ENCODE measurements around the gene ATP8B4.
"Not testable (repeated sequence)": the region's sequence is repeated elsewhere in the genome, so short reads cannot be mapped to it uniquely, and the experiment has no call there.

Gene ATP8B4

GRCh38 chr15:50109076-50109987 is 9.7 kb downstream of the ATP8B4 start:
- Histone ChIP-seq H3K36me3 (ENCODE audit: control insufficient read depth, insufficient read depth, low read length) (no peaks in the 10 kb centered on the region), H3K4me1 (ENCODE audit: control insufficient read depth, insufficient read depth, low read length) (no peaks in the 10 kb centered on the region), H3K4me3 (ENCODE audit: insufficient read depth, low read depth, low read length) (no peak overlapping the region), H3K27ac (ENCODE audit: insufficient read depth, low read depth, low read length, poor library complexity, severe bottlenecking) (no peak overlapping the region), H3K9me3 (ENCODE audit: control insufficient read depth, low read length) (no peaks in the 10 kb centered on the region), H3K27me3 (ENCODE audit: control insufficient read depth, insufficient read depth, low read length, poor library complexity, severe bottlenecking) (no peaks in the 10 kb centered on the region)
- 91 to 100% methylated on average over 3 of the region's 3 CpGs for WGBS, 2 experiments

DNA sequence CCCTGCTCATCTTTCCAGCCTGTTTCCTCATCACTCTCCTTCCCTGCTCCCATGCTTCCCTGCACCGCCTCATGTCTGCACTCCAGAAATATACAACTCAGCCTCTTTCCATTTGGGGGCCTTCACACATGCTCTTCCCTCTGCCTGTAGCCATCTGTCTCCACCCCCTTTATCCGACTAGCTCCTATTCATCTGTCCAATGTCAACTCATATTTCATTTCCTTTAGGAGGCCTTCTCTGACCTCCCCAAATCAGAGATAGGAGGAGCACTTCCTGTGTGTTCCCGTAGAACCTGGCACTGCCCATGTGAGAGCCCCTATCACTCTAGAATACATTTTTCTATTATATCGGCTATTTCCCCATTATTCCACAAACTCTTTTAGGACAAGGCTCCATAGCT is 10.6 kb downstream of the ATP8B4 start:
- H3K27me3 ChIP-seq (ENCODE audit: control insufficient read depth, insufficient read depth, low read length, poor library complexity, severe bottlenecking), result no peaks in the 10 kb centered on the region
- H3K4me1 ChIP-seq (ENCODE audit: control insufficient read depth, insufficient read depth, low read length), result no peaks in the 10 kb centered on the region
- 93 to 95% methylated on average over 4 of the region's 4 CpGs for WGBS, 2 experiments
- H3K9me3 ChIP-seq (ENCODE audit: control insufficient read depth, low read length), result no peaks in the 10 kb centered on the region
- no peak overlapping the region for H3K4me3 ChIP-seq (ENCODE audit: insufficient read depth, low read depth, low read length)
- H3K27ac ChIP-seq (ENCODE audit: insufficient read depth, low read depth, low read length, poor library complexity, severe bottlenecking), result no peak overlapping the region
- H3K36me3 ChIP-seq (ENCODE audit: control insufficient read depth, insufficient read depth, low read length), result no peaks in the 10 kb centered on the region

DNA sequence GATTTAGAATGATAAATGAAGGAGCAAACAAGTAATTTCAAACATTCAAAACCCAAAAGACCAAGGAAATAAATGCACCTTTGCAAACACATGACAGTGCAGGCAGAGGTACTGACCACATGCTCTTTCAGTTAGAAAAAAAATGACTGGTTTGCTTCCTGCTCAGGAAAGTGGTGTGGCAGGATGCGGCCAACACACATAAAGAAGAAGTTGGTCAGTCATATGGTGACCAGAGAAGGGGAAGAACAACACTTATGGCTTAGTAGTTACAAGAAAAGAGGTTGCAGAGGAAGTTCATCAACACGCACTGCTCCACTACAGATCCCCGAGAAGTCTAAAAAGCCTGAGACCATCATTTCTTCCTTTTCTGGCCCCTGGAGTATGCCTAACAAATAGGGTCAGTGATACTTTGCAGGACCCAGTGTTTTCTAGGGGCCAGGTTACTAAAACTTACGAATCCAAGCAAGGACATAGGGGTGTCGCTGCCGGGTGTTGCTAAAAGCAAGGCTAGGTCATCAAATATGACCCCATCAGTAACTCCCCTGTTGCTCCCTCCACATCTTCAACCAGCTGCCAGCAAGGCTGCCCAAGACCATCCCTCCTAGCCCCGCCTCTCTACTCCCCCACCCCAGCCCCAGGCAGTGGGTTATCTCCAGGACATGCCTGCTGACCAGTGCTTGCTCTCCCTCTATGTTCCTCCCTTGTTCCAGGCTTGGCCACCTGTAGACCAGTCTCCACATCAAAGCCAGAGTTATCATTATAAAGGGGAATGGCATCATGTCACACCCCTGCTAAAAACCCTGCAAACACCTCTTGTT is 11.2 kb downstream of the ATP8B4 start:
- H3K36me3 ChIP-seq (ENCODE audit: control insufficient read depth, insufficient read depth, low read length), result no peaks in the 10 kb centered on the region
- H3K27ac ChIP-seq (ENCODE audit: insufficient read depth, low read depth, low read length, poor library complexity, severe bottlenecking), result no peak overlapping the region
- no peak overlapping the region for H3K4me3 ChIP-seq (ENCODE audit: insufficient read depth, low read depth, low read length)
- WGBS, 2 experiments, result 91 to 92% methylated on average over 7 of the region's 7 CpGs
- no peaks in the 10 kb centered on the region for H3K9me3 ChIP-seq (ENCODE audit: control insufficient read depth, low read length)
- no peaks in the 10 kb centered on the region for H3K4me1 ChIP-seq (ENCODE audit: control insufficient read depth, insufficient read depth, low read length)
- H3K27me3 ChIP-seq (ENCODE audit: control insufficient read depth, insufficient read depth, low read length, poor library complexity, severe bottlenecking), result no peaks in the 10 kb centered on the region

DNA sequence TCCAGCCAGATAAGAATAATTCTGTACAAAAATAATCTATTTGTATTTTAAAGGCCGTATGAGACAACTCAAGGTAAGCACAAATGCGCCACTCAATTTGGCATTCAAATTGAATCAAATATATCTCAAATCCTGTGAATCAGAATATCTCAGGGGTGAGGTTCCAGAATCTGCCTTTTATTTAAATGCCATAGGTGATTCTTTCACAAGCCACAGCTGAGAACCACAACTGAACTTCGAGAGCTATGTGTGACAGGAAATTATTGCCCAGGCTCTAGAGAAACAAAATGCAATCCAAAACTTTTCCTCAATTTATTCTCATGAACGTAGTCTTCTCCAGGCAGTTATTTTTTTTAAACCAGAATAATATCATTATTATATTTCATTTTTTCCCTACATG is 11.9 kb downstream of the ATP8B4 start:
- Histone ChIP-seq H3K36me3 (ENCODE audit: control insufficient read depth, insufficient read depth, low read length) (no peaks in the 10 kb centered on the region), H3K27ac (ENCODE audit: insufficient read depth, low read depth, low read length, poor library complexity, severe bottlenecking) (no peak overlapping the region), H3K9me3 (ENCODE audit: control insufficient read depth, low read length) (no peaks in the 10 kb centered on the region), H3K4me3 (ENCODE audit: insufficient read depth, low read depth, low read length) (no peak overlapping the region), H3K27me3 (ENCODE audit: control insufficient read depth, insufficient read depth, low read length, poor library complexity, severe bottlenecking) (no peaks in the 10 kb centered on the region), H3K4me1 (ENCODE audit: control insufficient read depth, insufficient read depth, low read length) (no peaks in the 10 kb centered on the region)
- 91 to 92% methylated on average over 4 of the region's 4 CpGs for WGBS, 2 experiments

DNA sequence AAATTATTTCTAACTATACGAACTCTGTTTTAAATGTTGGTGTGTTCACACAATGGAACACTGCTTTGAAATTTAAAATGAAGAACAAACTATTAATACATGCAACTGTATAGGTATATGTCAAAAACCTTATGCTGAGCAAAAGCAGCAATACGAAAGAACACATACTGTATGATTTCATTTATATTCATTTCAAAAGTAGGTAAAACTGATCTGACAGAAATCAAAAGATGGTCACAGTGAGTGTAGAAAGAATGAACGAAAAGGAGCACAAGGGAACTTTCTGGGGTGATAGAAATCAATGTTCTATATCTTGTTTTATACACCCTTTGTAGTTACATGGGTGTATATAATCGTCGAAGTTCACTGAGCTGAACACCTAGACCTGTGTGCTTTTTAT is 12.6 kb downstream of the ATP8B4 start:
- no peaks in the 10 kb centered on the region for H3K4me1 ChIP-seq (ENCODE audit: control insufficient read depth, insufficient read depth, low read length)
- 80 to 100% methylated on average over 1 to 2 of the region's 5 CpGs for WGBS, 2 experiments

DNA sequence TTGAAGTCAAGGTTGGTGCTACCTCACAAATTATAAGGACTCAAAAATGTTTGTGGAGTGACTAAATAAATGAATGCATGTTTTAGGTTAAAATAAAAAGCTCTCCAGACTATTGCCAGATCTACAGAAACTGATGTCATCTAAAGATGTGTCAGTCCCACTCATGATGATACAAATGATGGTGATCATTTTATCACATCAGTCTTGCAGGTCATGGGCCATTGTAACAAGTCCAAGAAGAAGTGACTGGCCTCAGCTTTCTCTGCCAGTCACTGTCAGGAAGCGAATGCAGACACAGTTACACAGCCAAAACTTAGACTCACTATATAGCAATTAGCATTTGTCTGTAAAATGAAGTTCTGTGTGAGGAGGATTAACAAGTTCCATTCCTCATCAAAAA is 18.5 kb downstream of the ATP8B4 start:
- no peak overlapping the region for H3K27ac ChIP-seq (ENCODE audit: insufficient read depth, low read depth, low read length, poor library complexity, severe bottlenecking)
- no peak overlapping the region for H3K4me3 ChIP-seq (ENCODE audit: insufficient read depth, low read depth, low read length)
- no peaks in the 10 kb centered on the region for H3K9me3 ChIP-seq (ENCODE audit: control insufficient read depth, low read length)
- WGBS, 2 experiments, result 90 to 100% methylated on average over 1 of the region's 1 CpG
- H3K36me3 ChIP-seq (ENCODE audit: control insufficient read depth, insufficient read depth, low read length), result no peaks in the 10 kb centered on the region
- no peaks in the 10 kb centered on the region for H3K4me1 ChIP-seq (ENCODE audit: control insufficient read depth, insufficient read depth, low read length)
- no peaks in the 10 kb centered on the region for H3K27me3 ChIP-seq (ENCODE audit: control insufficient read depth, insufficient read depth, low read length, poor library complexity, severe bottlenecking)

More for the DNA sequence above, 12.6 kb downstream of the ATP8B4 start:
- Histone ChIP-seq H3K27me3 (ENCODE audit: control insufficient read depth, insufficient read depth, low read length, poor library complexity, severe bottlenecking) (no peaks in the 10 kb centered on the region), H3K36me3 (ENCODE audit: control insufficient read depth, insufficient read depth, low read length) (no peaks in the 10 kb centered on the region), H3K4me3 (ENCODE audit: insufficient read depth, low read depth, low read length) (no peak overlapping the region), H3K27ac (ENCODE audit: insufficient read depth, low read depth, low read length, poor library complexity, severe bottlenecking) (no peak overlapping the region), H3K9me3 (ENCODE audit: control insufficient read depth, low read length) (no peaks in the 10 kb centered on the region)

- Histone ChIP-seq H3K27me3 (ENCODE audit: control insufficient read depth, insufficient read depth, low read length, poor library complexity, severe bottlenecking) (no peaks in the 10 kb centered on the region), H3K27ac (ENCODE audit: insufficient read depth, low read depth, low read length, poor library complexity, severe bottlenecking) (no peak overlapping the region), H3K36me3 (ENCODE audit: control insufficient read depth, insufficient read depth, low read length) (no peaks in the 10 kb centered on the region), H3K4me1 (ENCODE audit: control insufficient read depth, insufficient read depth, low read length) (no peaks in the 10 kb centered on the region), H3K4me3 (ENCODE audit: insufficient read depth, low read depth, low read length) (no peak overlapping the region), H3K9me3 (ENCODE audit: control insufficient read depth, low read length) (no peaks in the 10 kb centered on the region)
Measured at GRCh38 chr15:50098545-50098944, 20.5 kb downstream of the ATP8B4 start.

DNA sequence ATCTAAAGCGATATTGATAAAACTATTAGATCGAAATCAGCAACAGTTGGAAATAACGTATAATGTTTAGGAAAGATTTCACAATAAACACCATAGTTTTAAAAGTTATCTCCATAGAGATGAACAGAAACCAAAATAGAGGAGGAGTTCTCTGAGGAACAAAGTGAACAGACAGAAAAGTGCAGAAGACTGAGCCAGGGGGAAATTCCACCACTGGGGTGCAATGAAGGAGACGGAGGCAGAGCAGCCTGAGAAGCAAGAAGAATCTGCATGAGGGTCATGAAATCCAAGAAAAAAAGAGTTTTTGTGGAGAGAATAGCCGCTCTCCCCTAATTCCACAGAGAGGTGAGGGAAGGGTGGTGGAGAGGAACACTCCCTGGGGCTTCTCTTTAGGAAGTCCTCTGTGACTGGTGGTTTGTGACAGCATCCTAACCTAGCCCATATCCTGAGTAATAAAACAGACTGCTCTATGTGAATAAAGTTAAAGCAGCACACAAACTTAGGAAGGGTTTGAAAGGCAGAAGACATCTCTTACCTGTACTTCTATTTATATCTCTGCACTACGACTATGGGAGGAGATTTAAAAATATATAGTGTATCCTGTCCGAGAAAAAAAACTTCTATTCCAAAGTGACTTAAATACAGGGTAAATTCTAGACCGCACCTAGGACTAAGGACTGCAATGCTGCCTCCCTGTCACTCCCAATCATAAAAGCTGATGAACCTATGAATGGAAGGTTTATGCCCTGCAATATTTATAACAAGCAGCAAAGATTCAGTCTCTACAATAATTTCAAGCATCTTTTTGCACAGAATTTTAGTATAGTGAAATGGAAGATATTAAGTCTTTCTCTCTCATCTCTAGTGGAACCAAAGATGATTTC is 22.9 kb downstream of the ATP8B4 start:
- 72 to 87% methylated on average over 4 to 7 of the region's 8 CpGs for WGBS, 2 experiments
- Histone ChIP-seq H3K36me3 (ENCODE audit: control insufficient read depth, insufficient read depth, low read length) (no peaks in the 10 kb centered on the region), H3K4me3 (ENCODE audit: insufficient read depth, low read depth, low read length) (no peak overlapping the region), H3K27me3 (ENCODE audit: control insufficient read depth, insufficient read depth, low read length, poor library complexity, severe bottlenecking) (no peaks in the 10 kb centered on the region), H3K9me3 (ENCODE audit: control insufficient read depth, low read length) (no peaks in the 10 kb centered on the region), H3K4me1 (ENCODE audit: control insufficient read depth, insufficient read depth, low read length) (no peaks in the 10 kb centered on the region), H3K27ac (ENCODE audit: insufficient read depth, low read depth, low read length, poor library complexity, severe bottlenecking) (no peak overlapping the region)

DNA sequence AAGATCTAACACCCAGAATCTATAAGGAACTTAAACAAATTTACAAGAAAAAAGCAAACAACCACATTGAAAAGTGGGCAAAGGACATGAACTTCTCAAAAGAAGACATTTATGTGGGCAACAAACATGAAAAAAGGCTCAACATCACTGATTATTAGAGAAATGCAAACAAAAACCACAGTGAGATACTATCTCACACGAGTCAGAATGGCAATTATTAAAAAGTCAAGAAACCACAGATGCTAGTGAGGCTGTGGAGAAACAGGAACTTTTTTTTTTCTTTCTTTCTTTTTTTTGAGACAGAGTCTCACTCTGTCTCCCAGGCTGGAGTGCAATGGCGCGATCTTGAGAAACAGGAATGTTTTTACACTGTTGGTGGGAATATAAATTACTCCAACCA is 29.6 kb downstream of the ATP8B4 start:
- WGBS, 2 experiments, result 90 to 100% methylated on average over 2 to 3 of the region's 3 CpGs
- not testable (repeated sequence) for H3K4me3 ChIP-seq (ENCODE audit: insufficient read depth, low read depth, low read length)

More for the DNA sequence above, 29.6 kb downstream of the ATP8B4 start:
- not testable (repeated sequence) for H3K9me3 ChIP-seq (ENCODE audit: control insufficient read depth, low read length); H3K27ac ChIP-seq (ENCODE audit: insufficient read depth, low read depth, low read length, poor library complexity, severe bottlenecking); H3K36me3 ChIP-seq (ENCODE audit: control insufficient read depth, insufficient read depth, low read length); H3K27me3 ChIP-seq (ENCODE audit: control insufficient read depth, insufficient read depth, low read length, poor library complexity, severe bottlenecking); H3K4me1 ChIP-seq (ENCODE audit: control insufficient read depth, insufficient read depth, low read length)
